ENCODE results near the gene MORN5. TPM values are rescaled to one million over a fixed set of nuclear protein-coding genes. Genes with fewer than 3 reads are reported as not detected.
"Not testable (repeated sequence)": the region's sequence is repeated elsewhere in the genome, so short reads cannot be mapped to it uniquely, and the experiment has no call there.

The MORN5 gene
- under 1 TPM in 4 of 10 donors, not detected in 6; 0.26 to 0.45 (median 0.37) TPM for polyA plus RNA-seq (ENCODE audit: insufficient read length in 10 of 10)
- long read RNA-seq, donor 1, partial matches to known transcripts, result 0 of 1 reads
- long read RNA-seq, donor 1, other reads (novel, unspliced or antisense), result 0 of 1 reads
- long read RNA-seq, donor 2, result 0 reads
- long read RNA-seq, donor 3, result 0 reads
- long read RNA-seq, donor 4, result 0 reads
- long read RNA-seq, donor 5, result 0 reads
- long read RNA-seq, donor 6, result 0 reads
- long read RNA-seq, donor 7, result 0 reads
- long read RNA-seq, donor 8, result 0 reads
- long read RNA-seq, donor 9, result 0 reads

GRCh38 chr9:122159026-122159924, at the start of gene MORN5, which contains the start of gene NDUFA8:
MORN5 (plus strand) TSS chr9:122159908; CDS start chr9:122159973, 65 bp downstream.
NDUFA8 (minus strand) TSS chr9:122159779; CDS start chr9:122159677, 102 bp downstream.
- peak; percentile 94 to 98 (median 98) for DNase-seq

- no peak for DNase-seq
These were observed 49.4 kb upstream of the MORN5 start for GRCh38 chr9:122110100-122110833.

- DNase-seq, result no peak
These were observed 48.2 kb upstream of the MORN5 start for GRCh38 chr9:122111413-122112085.

GRCh38 chr9:122112238-122112637, 47.5 kb upstream of the MORN5 start:
- DNase-seq, result no peak

- DNase-seq, result no peak
These were observed 46.1 kb upstream of the MORN5 start for GRCh38 chr9:122113574-122113973.

- DNase-seq, result no peak
These were observed 44.3 kb upstream of the MORN5 start for GRCh38 chr9:122115176-122116035.

GRCh38 chr9:122116040-122116439, 43.7 kb upstream of the MORN5 start:
- DNase-seq, result no peak

GRCh38 chr9:122116448-122117173, 43.1 kb upstream of the MORN5 start:
- DNase-seq, result no peak

- not testable (repeated sequence) for DNase-seq
These were observed 42.5 kb upstream of the MORN5 start for GRCh38 chr9:122117241-122117640.

GRCh38 chr9:122118343-122119165, 41.2 kb upstream of the MORN5 start:
- no peak for DNase-seq

GRCh38 chr9:122119166-122119521, 40.6 kb upstream of the MORN5 start:
- no peak for DNase-seq

- no peak for DNase-seq
These were observed 40.0 kb upstream of the MORN5 start for GRCh38 chr9:122119721-122120120.

GRCh38 chr9:122120316-122121071, 39.2 kb upstream of the MORN5 start:
- no peak for DNase-seq

- no peak for DNase-seq
These were observed 38.3 kb upstream of the MORN5 start for GRCh38 chr9:122121391-122121790.

- DNase-seq, result no peak
These were observed 37.8 kb upstream of the MORN5 start for GRCh38 chr9:122121931-122122330.

- DNase-seq, result no peak
These were observed 37.2 kb upstream of the MORN5 start for GRCh38 chr9:122122468-122122867.

GRCh38 chr9:122122903-122123632, 36.6 kb upstream of the MORN5 start:
- peak; percentile 33 to 79 (median 71) for DNase-seq

Measured in muscle of back (tissue), 13 donors.